NK-92 treated with Interleukin-12 subunit alpha and Interleukin-12 subunit beta, amount 100 ng/mL, for 24 hours (cell line): ENCODE measurements around the gene STK32C.

Experiments used
- DNase-seq: peaks from one replicate; lab custom pipeline; 2025; lab: John Stamatoyannopoulos, UW

STK32C gene

DNA sequence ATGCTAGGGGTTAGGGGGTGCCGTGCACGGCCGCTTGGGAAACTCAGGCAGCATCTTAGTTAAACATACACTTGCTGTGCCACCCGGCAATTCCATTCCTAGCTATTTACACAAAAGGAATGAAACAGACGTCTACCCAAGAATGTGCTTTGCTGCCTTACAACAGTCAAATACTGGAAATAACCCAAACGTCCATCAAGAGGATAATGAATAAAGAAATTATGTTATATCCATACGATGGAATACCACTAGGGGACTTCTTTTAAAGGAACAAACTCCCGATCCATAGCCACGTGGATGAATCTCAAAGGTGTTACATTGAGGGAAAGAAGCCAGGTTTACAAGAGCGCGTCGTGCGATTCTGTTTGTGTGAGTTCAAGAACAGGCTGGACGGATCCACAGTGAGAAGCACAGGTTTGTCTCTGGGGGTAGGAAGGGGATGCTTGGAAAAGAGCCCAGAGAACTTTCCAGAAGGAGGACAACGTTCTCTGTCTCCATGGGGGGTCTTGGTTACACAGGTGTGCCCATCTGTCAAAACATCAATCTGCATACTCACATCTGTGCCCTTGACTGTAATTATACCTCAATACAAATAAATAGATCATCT, 41.8 kb downstream of the STK32C start:
- DNase-seq: no peak

DNA sequence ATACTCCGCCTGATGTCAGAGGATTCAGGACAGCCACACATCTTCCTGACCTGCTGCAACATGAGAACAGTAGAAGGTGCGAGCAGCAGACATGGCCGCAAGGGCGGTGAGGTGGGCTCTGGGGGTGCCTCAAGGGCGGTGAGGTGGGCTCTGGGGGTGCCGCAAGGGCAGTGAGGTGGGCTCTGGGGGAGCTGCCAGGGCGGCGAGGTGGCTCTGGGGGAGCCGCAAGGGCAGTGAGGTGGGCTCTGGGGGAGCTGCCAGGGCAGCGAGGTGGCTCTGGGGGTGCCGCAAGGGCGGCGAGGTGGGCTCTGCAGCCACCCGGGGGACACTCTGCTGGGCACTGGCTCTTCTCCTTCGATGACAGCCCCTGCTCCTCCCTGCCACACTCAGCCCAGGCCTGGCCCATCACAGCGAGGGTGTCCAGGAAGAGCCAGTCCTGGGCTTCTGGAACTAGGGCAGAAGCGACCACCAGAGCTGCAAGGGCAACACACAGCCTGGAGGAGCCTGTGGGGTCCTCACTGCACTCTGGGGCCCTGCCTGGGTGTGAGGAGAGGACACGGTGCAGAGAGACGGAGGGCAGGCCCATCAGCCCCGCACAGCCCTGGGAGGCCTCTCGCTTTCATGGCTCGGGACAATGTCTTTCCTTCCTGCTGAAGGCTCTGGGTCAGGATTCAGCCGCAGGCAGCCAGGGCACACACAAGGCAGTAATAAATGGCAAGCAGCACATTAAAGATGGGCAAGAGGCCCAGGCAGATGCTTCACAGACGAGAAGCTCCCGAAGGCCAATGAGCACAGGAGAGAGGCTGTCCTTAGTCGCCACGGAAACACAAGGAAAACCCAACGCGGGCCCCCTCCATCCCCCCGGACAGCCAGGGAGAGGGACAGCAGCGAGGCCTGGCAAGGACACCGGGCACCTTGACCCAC, 42.5 kb downstream of the STK32C start:
- DNase-seq: no peak

DNA sequence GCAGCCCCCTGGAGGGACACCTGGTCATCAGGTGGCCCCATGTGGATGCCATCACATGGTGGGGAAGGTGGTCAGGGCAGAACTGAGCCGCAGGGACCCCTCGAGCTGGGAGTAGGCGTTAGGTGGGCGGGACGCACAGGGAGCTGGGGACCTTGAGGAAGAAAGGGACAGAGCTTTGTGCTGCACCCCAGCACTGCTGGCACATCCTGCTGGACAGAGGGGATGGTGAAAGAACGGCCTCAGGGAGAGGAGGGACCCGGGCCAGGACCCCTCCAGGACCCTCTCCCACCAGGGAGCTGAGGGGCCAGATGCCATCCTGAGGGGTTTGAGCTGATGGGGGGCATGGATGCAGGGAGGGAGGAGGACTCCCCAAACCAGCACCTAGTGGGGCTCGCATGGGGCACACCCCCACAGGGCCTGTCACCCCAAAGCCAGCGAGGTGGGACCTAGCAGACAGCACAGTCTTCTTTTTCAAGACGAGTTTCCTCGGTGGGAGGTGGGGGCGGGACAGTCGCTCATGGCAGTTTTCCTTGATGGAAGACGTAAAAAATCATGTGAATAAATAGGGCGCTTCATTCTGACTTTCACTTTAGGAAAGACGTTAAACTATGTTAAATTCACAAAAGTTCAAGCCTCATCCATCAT, 43.3 kb downstream of the STK32C start:
- no peak for DNase-seq

DNA sequence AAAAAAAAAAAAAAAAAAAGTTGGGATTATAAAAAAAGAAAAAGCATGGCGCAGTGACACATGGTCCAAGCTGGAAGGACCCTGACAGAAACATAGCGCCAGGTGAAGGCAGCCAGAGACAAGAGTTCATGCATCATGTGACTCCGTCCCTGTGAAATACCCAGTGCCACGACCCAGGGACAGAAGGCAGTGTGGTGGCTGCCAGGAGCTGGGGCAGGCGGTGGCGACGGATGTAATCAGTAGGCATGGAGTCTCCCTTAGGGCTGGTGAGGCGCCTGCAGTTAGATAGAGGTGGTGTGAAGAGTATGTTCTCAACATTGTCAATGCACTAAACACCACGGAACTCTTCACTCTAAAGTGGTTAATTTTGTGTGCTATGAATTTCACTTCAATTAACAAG, 43.9 kb downstream of the STK32C start:
- DNase-seq: no peak

DNA sequence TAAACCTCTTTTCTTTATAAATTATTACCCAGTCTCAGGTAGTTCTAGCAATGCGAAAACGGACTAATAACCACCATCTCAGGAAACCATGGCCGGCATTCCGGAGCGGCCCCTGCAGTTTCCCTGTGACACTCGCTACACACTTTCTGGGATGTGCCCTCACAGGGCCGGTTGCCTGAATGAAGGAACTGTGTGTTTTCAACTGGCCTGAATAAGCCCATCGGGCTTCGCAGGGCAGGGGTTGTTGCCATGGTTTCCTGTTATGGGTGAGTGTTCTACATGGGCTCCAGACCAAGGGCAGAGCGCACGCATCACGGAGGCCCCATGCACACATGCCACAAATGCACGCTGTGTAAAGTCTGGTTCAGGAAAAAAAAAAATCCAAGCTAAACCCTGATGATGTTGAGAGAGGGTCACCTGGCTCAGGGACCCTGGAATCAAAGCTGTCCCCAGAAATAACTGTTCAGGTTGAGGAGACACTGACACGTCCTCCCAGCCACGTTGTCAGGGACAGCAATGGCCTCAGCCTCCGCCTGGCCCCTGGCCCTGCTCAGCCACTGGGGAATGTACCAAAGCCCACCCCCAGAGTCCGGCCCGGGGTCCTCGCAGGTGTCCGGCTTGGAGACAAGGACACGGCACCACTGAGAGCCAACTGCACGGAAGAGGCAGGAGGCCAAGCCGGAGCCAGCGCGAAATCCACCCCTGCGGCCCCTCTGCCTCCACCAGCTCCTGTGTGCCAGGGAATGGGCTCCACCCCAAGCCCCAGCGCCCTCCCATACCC, 47.9 kb downstream of the STK32C start:
- no peak for DNase-seq

DNA sequence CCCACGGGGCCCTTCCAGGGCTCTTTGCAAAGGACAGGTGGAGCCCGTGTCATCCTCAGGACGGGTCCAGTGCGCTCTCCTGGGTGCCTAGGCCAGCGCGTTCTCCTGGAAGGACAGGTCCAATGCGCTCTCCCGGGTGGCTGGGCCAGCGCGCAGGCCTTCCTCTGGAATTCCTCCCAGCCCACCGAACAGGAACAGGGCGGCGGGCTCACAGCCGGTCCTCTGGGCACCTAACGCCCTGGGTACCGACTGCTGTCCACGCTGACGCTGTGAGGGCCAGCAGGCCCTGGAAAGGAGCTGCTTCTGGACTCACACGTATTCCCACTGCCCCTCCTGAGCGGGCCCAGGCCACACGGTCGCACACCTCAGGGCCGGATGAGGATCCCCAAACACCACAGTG, 49.3 kb downstream of the STK32C start:
- no peak for DNase-seq

DNA sequence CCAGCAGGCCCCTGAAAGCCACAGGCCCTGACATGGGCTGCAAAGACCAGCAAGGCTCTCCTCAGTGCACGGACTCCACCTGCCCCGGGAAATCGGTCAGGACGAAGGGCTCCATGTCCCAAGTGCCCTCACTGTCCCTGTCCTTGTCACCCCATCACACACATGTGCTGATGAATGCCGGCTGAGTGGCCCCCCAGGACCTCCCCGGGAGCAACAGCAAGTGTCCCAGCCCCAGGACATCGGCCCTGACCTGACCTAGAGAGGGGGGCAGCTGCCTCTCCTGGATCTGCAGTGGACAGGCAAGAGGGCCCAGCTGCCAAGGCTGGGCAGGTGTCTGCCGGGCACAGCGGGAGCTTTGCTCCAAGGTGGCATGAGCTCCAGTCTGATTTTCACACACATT, 49.8 kb downstream of the STK32C start:
- DNase-seq: no peak

DNA sequence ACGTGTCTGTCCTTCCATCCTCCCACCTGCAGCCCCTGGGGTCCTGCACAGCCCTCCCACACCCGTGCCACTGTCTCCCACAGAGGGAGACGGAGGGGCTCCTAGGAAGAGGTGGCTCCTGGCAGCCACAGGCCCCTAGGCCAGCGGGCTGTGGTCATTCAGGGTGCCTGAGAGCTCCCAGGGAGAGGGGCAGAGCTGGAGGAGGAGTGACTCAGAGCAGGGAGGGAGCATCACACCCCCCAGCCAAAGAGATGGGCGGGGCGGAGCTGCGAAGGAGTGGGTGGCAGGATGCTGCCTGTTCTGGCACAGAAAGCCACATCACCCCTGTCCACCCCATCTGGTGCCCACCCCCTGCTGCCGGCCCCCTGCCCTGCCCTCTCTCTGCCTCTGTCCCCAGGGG, 50.5 kb downstream of the STK32C start:
- peak; percentile 56 for DNase-seq

DNA sequence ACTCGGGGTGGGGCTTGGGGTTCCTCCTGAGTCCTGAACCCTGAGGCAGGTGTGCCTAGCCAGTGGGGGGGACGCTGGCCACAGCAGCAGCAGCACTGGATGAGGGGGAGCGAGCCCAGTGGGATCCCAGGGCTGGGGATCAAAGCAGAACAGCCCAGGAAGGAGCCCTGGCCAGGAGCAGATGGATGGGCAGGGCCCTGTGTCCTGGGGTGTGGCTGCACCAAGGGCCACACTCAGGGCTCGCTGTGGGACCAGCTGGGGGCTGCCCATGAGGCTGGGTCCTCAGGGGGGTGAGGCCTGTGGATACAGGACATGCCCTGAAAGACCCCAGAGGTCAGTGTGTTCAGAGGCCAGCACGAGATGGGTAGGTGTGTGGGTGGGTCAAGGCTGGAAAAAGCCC, 50.9 kb downstream of the STK32C start:
- DNase-seq: no peak

DNA sequence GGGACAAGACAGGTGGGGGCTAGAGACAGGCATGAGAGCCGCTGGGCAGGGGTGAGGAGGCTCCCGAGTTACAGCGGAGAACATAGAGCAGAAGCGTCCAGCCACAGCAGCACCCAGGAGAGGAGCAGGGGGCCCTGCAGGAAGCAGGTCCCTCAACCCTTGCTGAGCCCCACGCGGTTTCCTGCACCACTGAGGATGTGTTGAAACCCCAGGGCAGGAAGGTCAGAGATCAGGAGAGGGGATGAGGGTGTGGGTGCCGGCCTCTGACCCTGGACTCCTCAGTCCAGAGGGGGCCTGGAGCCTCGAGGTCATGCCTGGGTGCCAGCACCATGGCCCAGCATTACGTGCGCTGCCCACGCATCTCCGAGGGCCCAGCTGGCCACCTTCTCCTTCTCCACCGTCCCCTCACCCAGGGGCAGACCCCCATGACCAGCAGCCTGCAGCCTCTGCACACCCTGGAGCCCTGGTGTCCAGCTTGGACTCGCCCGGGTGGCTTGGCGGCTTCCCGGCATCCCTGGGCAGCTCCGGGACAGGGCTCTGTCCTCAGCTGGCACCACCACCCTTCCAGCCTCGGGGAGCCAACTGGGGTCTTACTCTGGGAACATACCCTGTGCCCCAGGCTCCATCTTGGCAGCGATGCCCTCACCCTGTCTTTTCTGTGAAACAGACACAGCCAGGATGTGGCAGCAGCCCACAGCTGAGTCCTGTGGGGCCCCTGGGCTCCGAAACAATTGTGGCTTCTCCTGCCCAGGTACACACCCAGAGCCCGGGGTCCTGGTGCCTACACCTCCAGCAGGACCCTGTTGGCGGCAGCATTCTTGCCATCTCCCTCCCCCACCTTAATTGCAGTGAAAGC, 52.0 kb downstream of the STK32C start:
- no peak for DNase-seq

DNA sequence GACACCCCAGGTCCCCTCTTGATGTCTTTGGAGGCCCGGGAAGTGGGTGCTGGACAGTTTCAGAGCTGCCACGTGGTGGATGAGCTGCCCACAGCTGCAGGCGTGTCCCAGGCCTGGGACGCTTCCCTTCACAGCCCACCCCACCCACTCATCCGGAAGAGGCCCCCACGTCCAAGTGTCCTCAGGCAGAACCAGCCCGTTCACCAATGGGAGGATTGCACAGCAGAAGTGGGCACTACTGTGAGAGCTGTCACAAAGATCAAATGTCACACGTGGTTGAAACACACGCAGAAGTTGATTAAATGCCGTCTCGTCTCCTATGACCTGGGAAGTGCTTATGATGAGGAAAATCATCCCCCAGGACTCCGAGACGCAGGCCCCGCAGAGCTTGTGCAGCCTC, 52.9 kb downstream of the STK32C start:
- DNase-seq: no peak

DNA sequence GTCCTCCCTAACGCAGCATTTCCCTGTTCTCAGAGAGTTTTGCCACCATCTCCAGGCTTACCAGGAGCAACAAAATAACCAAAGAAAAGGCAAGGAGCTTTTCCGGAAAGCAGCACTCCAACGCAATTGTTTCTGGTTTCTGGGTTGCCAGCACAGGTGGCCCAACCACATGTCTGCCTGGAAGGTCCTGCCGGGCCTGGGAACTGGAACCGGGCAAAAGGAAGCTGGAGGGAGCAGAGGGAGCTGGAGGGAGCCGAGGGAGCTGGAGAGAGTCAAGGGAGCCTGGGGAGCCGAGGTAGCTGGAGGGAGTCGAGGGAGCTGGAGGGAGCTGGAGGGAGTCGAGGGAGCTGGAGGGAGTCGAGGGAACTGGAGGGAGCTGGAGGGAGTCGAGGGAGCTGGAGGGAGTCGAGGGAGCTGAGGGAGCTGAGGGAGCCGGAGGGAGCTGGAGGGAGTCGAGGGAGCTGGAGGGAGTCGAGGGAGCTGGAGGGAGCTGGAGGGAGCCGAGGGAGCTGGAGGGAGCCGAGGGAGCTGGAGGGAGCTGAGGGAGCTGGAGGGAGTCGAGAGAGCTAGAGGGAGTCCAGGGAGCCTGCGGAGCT, 54.6 kb downstream of the STK32C start:
- no peak for DNase-seq

DNA sequence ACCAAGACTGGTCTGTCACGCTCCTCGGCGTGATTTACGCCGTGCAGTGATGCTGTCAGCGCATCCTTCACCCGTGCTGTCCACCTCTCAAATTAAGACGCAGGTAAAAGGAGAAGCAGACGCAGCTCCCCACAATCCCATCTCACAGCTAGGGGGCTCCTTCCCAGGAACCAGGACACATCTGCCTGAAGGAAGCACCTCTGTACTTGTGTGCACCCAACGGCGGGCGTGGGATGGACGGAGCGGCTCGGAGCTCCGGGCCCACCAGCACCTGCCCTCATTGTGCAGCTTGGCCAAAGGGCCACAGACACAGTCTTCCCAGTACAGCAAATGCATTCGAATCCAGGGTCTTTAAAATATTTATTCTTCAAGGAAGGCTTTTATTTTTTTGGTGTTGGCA, 55.3 kb downstream of the STK32C start:
- DNase-seq: no peak

DNA sequence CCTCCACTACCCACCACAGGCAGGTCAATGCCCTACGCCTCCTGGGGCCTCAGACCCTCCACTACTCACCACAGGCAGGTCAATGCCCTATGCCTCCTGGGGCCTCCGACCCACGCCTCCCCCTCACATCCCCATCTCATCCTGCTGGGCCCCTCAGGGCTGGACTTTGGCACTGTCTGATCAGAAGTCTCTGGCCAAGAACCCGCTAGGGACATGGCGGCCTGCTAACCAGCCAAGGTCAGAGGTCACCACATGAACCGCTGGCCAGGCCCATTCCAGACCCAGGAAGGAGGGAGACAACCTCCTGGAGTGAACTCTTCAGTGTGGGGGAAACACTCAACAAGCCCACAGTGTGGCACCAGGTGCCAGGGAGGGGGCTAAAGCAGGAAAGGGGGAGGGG, 55.8 kb downstream of the STK32C start:
- DNase-seq: no peak

DNA sequence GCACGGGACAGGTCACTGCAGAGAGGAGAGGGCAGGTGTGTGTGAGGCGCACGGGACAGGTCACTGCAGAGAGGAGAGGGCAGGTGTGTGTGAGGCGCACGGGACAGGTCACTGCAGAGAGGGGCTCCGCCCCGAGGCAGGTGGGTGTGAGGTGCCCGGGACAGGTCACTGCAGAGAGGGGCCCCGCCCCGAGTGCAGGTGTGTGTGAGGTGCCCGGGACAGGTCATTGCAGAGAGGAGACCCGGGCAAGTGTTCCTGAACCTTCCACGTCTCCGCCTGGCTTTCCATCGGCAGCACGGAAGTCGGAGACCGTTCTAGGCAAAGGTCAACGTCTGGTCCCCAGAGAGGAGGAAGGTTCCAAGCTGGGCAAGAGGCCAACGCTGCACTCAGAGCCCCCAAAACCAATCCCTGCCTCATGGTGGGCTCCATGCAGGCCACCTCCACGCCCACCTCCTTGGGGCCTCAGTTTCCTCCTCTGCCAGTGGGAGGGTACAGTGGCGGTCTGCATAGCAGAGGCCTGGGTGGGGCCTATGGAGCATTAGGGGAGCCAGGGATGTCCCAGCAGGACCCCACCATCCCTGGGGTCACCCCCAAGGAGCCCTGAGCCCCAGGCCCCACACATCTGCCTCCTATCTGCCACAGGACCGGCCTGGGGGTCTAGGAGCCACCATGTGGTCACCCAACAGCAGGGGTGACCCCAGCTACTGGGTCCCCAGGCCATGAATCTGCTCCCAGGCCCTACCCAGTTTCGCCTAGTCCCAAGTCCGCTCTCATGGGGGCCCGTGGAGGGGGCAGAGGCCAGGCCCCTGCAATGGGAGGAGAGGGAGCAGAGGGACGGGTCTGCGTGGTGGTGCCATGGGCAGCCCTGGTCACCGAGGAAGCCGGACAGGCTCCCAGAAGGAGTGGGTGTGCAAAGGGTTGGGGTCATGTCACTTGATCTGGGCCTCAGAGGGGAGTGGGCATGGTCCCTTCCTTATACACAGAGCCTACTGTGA, 57.0 kb downstream of the STK32C start:
- no peak for DNase-seq

DNA sequence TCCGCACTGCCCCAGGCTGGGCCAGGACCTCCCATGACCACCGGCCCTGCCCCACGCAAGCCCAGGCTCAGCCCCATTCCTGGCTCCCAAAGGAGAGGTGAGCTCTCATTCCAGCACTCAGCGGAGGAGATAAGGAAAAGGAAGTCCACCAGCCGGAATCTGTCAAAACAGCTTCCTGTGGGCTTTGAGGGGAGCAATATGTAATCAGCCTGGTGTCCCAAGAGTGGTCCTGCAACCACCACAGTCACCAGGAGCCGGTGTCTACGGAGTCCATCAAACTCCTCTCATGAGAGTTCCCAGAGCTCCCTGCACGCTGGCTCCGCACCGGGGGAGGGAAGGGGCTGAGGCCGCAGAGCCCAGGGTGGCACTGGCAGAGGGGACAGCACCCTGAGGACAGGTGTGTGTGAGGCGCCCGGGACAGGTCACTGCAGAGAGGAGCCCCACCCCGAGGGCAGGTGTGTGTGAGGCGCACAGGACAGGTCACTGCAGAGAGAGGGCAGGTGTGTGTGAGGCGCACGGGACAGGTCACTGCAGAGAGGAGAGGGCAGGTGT, 57.9 kb downstream of the STK32C start:
- no peak for DNase-seq

DNA sequence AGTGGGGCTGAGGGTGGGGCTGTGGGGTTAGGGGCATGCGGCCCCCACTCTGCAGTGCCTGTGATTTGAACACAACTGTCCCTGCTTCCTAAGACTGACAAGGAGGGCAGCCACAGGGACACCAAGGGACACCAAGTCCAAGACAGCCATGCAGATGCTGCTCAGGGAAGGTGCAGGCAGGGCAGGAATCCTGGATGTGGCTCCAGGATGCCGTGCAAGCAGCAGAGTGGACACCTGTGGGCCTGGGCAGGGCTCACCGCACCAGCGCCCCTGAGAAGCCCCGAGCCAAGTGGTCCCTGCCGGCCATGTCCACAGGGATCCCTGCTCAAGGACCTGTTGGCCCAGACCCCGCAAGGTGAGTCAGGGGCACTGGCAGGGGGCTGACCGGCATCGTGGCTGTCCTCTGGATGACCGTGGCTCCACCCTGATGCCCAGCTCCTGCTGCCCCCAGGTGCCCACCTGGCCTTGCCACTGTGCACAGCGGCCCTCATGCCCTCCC, 58.5 kb downstream of the STK32C start:
- DNase-seq: no peak

DNA sequence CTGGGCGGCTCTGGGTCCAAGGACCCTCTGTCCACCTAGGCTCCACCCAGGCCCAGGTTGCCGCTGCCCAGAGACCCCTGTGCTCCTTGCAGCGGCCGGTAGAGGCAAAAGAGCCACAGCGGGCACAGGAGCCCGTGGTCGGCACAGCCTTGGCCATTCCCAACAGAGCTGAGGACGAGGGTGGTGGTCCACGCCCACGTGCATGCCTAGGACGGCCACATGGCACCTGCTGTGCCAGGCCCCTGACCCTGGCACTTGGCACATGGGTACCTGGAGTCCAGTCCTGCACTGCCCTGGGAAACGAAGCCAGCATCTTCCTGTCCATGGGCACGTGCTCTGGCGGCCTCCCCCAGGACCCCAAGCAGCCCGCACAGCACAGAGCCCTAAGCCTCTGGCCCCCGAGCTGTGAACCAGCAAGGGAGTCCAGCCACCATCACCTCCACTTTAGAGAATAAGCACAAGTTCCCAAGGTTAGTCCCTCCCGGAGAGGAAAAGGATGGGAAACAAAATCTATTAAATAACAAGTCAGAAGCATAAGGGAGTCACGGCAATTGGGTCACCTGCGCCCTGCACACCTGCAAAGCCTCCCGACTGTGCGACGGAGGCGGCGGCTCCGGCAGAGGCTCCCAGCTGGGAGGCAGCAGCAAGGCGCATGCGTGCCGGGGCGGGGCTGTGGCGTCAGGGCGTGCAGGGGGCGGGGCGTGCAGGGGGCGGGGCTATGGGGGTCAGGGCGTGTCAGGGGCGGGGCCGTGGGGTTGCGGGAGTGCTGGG, 59.1 kb downstream of the STK32C start:
- DNase-seq: no peak
